GM23248 (cell line): ENCODE results near the gene CSRP3. TPM values are rescaled to one million over a fixed set of nuclear protein-coding genes. Genes with fewer than 3 reads are reported as not detected.

ENCODE experiments used
- DNase-seq: peaks from one replicate; pipeline ENCODE4 v3.0.0-alpha.2; 2015
- H2AFZ ChIP-seq: fragments of 200-600 bp; sonication (generic); 2 replicates; pipeline ENCODE4 v1.6.1; 2016; ENCODE audit warnings: antibody characterized with exemption
- H3F3A ChIP-seq: fragments of 200-600 bp; sonication (generic); 2 replicates; pipeline ENCODE4 v1.6.1; 2016; ENCODE audit warnings: mild to moderate bottlenecking, antibody characterized with exemption, mixed run types; ENCODE audit not compliant: insufficient read depth
- H3K27ac ChIP-seq: fragments of 200-600 bp; sonication (generic); 2 replicates; pipeline ENCODE4 v1.5.1; 2016; ENCODE audit warnings: mild to moderate bottlenecking
- H3K27me3 ChIP-seq: fragments of 200-600 bp; sonication (generic); replicated peaks from 2 replicates; pipeline ENCODE4 v1.6.1; 2016; ENCODE audit warnings: mild to moderate bottlenecking; ENCODE audit not compliant: insufficient read depth
- H3K36me3 ChIP-seq: fragments of 200-600 bp; sonication (generic); 2 replicates; pipeline ENCODE4 v1.6.1; 2016; ENCODE audit warnings: low read depth, mild to moderate bottlenecking
- H3K4me1 ChIP-seq: fragments of 200-600 bp; sonication (generic); 2 replicates; pipeline ENCODE4 v1.6.1; 2016; ENCODE audit warnings: mild to moderate bottlenecking; ENCODE audit not compliant: insufficient read depth
- H3K4me2 ChIP-seq: fragments of 200-600 bp; sonication (generic); one replicate; pipeline ENCODE4 v1.6.1; 2016; ENCODE audit warnings: mild to moderate bottlenecking; ENCODE audit not compliant: unreplicated experiment
- H3K4me3 ChIP-seq: fragments of 200-600 bp; sonication (generic); 2 replicates; pipeline ENCODE4 v1.5.1; 2016; ENCODE audit warnings: mild to moderate bottlenecking
- H3K79me2 ChIP-seq: fragments of 200-600 bp; sonication (generic); 2 replicates; pipeline ENCODE4 v1.6.1; 2016; ENCODE audit warnings: mild to moderate bottlenecking; ENCODE audit not compliant: insufficient read depth
- H3K9ac ChIP-seq: fragments of 200-600 bp; sonication (generic); 2 replicates; pipeline ENCODE4 v1.6.1; 2016; ENCODE audit warnings: mild to moderate bottlenecking
- H3K9me2 ChIP-seq: fragments of 200-600 bp; sonication (generic); 2 replicates; pipeline ENCODE4 v1.6.1; 2016; ENCODE audit warnings: mixed run types, mild to moderate bottlenecking, moderate library complexity; ENCODE audit not compliant: insufficient read depth
- H3K9me3 ChIP-seq: fragments of 200-600 bp; sonication (generic); one replicate; pipeline ENCODE4 v1.6.1; 2017; ENCODE audit warnings: low read depth
- H4K20me1 ChIP-seq: fragments of 200-600 bp; sonication (generic); 2 replicates; pipeline ENCODE4 v1.6.0; 2016; ENCODE audit not compliant: insufficient read depth
- EZH2 ChIP-seq: fragments of 200-600 bp; sonication (generic); IDR thresholded peaks from 2 replicates; pipeline ENCODE4 v1.6.1; 2018; ENCODE audit warnings: antibody characterized with exemption, mild to moderate bottlenecking; ENCODE audit not compliant: insufficient read depth, poor library complexity, severe bottlenecking
- EZH2phosphoT487 ChIP-seq: fragments of 200-600 bp; sonication (generic); IDR thresholded peaks from 2 replicates; pipeline ENCODE4 v1.6.1; 2018; ENCODE audit warnings: antibody characterized with exemption, moderate library complexity, mild to moderate bottlenecking, low read depth; ENCODE audit not compliant: insufficient read depth
- WGBS, 2 experiments: methylation state at CpG; one replicate each; pipeline ENCODE4 v1.1.6; 2015 to 2017; ENCODE audit warnings: low lambda C conversion rate in 2 of 2, low coverage in 1 of 2; ENCODE audit errors: missing lambda C conversion rate in 2 of 2; 5-methylcytosine and 5-hydroxymethylcytosine counted together
- in situ Hi-C: fragments of 300-500 bp; cut with MboI; formaldehyde crosslinking; loops from 2 replicates; pipeline ENCODE4 v1.15.0; 2020
- polyA plus RNA-seq: library from polyadenylated mRNA; unstranded; fragments of >200 nt; fragmentation: Nextera tagmentation; extraction: Ambion mirVana; gene quantifications from 2 replicates; pipeline ENCODE4 v1.2.1, GENCODE V29; 2016
- total RNA-seq: library from RNA; depleted of rRNA; stranded (reverse); fragments of >200 nt; shearing (Covaris generic); gene quantifications from 2 replicates; pipeline ENCODE4 v1.2.3, GENCODE V29; 2014

CSRP3 gene
- total and polyA plus RNA-seq, 2 experiments from 2014 or later = not detected

GRCh38 chr11:19229671-19230070 lies 27.9 kb upstream of the CSRP3 start:
- Histone ChIP-seq H3K4me3 (no peak overlapping the region), H3F3A (peaks cover 12% of the 10 kb centered on the region; the same call in 1 of the 2 replicates)

GRCh38 chr11:19228968-19229367 lies 27.2 kb upstream of the CSRP3 start:
- no peak for DNase-seq
- H3K4me1 ChIP-seq = peaks cover 14% of the 10 kb centered on the region; the same call in 1 of the 2 replicates
- TF ChIP-seq EZH2phosphoT487 = no peak
- no peak for TF ChIP-seq EZH2
- no peaks in the 10 kb centered on the region for H3K27me3 ChIP-seq
- H3K9me2 ChIP-seq = no peaks in the 10 kb centered on the region
- H3K4me2 ChIP-seq = no peak overlapping the region
- in situ Hi-C loops = no loop called here
- H3F3A ChIP-seq = peaks cover 12% of the 10 kb centered on the region; the same call in 1 of the 2 replicates
- no peaks in the 10 kb centered on the region for H3K9me3 ChIP-seq
- H2AFZ ChIP-seq = no peak overlapping the region
- 74 to 77% methylated on average over 3 of the region's 3 CpGs for WGBS, 2 experiments
- no peaks in the 10 kb centered on the region for H3K79me2 ChIP-seq
- H3K36me3 ChIP-seq = no peaks in the 10 kb centered on the region
- no peak overlapping the region for H3K27ac ChIP-seq
- no peak overlapping the region for H3K4me3 ChIP-seq
- no peaks in the 10 kb centered on the region for H4K20me1 ChIP-seq
- no peak overlapping the region for H3K9ac ChIP-seq

More at GRCh38 chr11:19229671-19230070, 27.9 kb upstream of the CSRP3 start:
- H3K9me3 ChIP-seq = no peaks in the 10 kb centered on the region
- in situ Hi-C loops = no loop called here
- WGBS, 2 experiments = 92 to 98% methylated on average over 5 of the region's 5 CpGs
- peaks cover 14% of the 10 kb centered on the region; the same call in 1 of the 2 replicates for H3K4me1 ChIP-seq
- H3K36me3 ChIP-seq = no peaks in the 10 kb centered on the region
- no peaks in the 10 kb centered on the region for H3K9me2 ChIP-seq
- H2AFZ ChIP-seq = no peak overlapping the region
- no peaks in the 10 kb centered on the region for H3K27me3 ChIP-seq
- H3K4me2 ChIP-seq = no peak overlapping the region
- no peak for DNase-seq
- H3K27ac ChIP-seq = no peak overlapping the region
- no peak for TF ChIP-seq EZH2phosphoT487
- TF ChIP-seq EZH2 = no peak
- no peak overlapping the region for H3K9ac ChIP-seq
- H4K20me1 ChIP-seq = no peaks in the 10 kb centered on the region
- H3K79me2 ChIP-seq = no peaks in the 10 kb centered on the region

DNA sequence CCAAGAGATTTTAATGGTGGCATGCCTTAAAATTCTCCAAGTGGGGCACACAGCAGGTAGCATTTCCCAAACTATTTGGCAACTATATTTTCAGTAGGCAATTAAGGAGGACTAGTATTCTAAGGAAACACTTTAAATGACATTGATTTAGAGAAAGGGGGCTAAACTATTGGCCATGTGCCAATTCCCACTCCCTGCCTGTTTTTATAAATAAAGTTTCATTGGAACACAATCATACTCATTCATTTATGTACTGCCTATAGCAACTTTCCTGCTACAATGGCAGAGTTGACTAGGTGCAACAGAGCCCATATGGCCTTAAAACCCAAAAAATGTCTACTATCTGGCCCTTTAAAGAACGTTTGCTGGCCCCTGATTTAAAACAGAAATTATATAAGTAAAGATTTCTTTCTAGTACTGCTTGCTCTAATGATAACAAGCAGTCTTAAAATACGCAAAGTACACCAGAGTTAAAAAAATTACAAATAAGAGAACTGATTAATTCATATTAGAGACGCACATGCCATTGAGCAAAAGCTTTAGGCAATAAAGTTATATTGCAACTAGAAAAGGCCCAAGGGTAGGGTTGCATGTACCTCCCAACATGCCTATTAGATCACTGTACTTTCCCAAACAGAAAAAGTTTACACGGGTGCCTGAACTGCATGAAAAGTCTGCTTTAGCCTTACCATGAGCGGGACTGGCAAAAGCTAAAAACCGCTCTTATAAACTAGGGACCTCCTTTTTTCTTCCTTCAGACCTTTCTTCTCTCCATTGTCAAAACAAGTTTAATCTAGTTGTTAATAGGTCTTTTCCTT lies 24.8 kb upstream of the CSRP3 start:
- H3K9me2 ChIP-seq = no peaks in the 10 kb centered on the region
- no peak overlapping the region for H3K4me2 ChIP-seq
- H3K4me3 ChIP-seq = no peak overlapping the region
- H3K4me1 ChIP-seq = no peaks in the 10 kb centered on the region
- H4K20me1 ChIP-seq = no peaks in the 10 kb centered on the region
- H3K36me3 ChIP-seq = no peaks in the 10 kb centered on the region
- WGBS, 2 experiments = 85% methylated on average over 6 of the region's 6 CpGs
- no peak overlapping the region for H2AFZ ChIP-seq
- no peaks in the 10 kb centered on the region for H3K9me3 ChIP-seq
- H3K9ac ChIP-seq = no peak overlapping the region
- TF ChIP-seq EZH2phosphoT487 (no peak), EZH2 (no peak)
- no peaks in the 10 kb centered on the region for H3K27me3 ChIP-seq
- DNase-seq = no peak
- in situ Hi-C loops = no loop called here
- H3F3A ChIP-seq = no peaks in the 10 kb centered on the region
- H3K79me2 ChIP-seq = no peaks in the 10 kb centered on the region
- no peak overlapping the region for H3K27ac ChIP-seq

GRCh38 chr11:19225581-19225980 lies 23.8 kb upstream of the CSRP3 start:
- Histone ChIP-seq H3K4me1 (no peaks in the 10 kb centered on the region), H2AFZ (no peak overlapping the region), H3K9me3 (no peaks in the 10 kb centered on the region), H3K4me2 (no peak overlapping the region), H3K9ac (no peak overlapping the region), H3K27ac (no peak overlapping the region), H4K20me1 (no peaks in the 10 kb centered on the region), H3K27me3 (no peaks in the 10 kb centered on the region), H3K4me3 (no peak overlapping the region), H3F3A (no peaks in the 10 kb centered on the region), H3K9me2 (no peaks in the 10 kb centered on the region), H3K79me2 (no peaks in the 10 kb centered on the region), H3K36me3 (no peaks in the 10 kb centered on the region)
- 85 to 92% methylated on average over 3 of the region's 3 CpGs for WGBS, 2 experiments
- in situ Hi-C loops = no loop called here
- no peak for DNase-seq
- no peak for TF ChIP-seq EZH2
- TF ChIP-seq EZH2phosphoT487 = no peak
